ENCODE data around the gene FER. TPM values are rescaled to one million over a fixed set of nuclear protein-coding genes. Genes with fewer than 3 reads are reported as not detected.

Gene FER
- total and polyA plus RNA-seq, 2 of the 8 experiments (the other 6 are each of a cell fraction or from before 2014, with no cell fraction given) = 1.3 to 15.8 TPM

DNA sequence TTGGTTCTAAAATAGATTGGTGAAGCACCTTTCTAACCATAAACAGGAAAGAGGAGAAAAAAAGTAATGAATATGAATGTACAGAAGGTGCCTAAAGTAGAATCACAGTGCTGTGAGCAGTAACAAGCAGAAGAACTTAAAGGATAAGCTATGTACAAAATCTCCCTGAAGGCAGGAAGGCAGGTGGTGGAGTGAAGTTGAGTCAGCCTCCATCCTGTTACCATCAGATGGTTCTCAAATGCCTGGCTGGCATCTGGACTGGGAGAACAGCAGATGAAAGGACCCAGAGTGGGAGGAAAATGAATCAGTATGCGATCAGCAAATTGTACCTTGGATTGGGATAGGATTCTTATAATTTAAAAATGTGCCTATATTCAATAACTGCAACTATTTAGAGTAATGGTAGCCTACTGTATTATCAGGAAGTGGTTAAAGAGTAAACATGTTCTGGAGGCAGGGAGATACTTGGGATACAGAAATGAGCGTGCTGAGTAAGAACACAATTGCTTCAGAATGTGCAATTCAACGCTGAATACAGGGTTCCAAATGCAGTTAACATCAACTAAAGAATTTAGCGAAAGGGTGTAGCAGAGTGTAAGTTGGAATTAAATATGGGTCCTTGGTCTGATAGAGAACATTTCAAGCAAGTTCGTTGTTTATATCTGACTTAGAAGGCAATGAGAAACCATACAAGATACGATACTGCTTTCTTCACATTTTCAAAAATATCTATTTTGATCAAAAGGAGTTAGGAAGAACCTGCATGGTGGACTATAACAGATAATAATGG, 21.1 kb upstream of the FER start:
- H3K79me1 ChIP-seq (ENCODE audit: low read depth, low read length) = no peaks in the 10 kb centered on the region
- H4K91ac ChIP-seq (replicated peaks; ENCODE audit: insufficient read length, low read length) = no peak overlapping the region
- no peak overlapping the region for H2AFZ ChIP-seq (ENCODE audit: low read length)
- DNase-seq (ENCODE audit: low read depth in 1 of 2, low spot score in 2 of 2) (no peak), FAIRE-seq (no peak)
- H2BK20ac ChIP-seq (ENCODE audit: low read length) = no peak overlapping the region
- H2BK5ac ChIP-seq (ENCODE audit: low read depth, low read length) = no peak overlapping the region
- peak overlapping the region; percentile 69 to 89 for H3K4me2 ChIP-seq (ENCODE audit: insufficient read depth in 1 of 2, low read depth in 2 of 2, low read length in 2 of 2)
- CTCF ChIA-PET (ENCODE audit: partially characterized antibody) = interaction anchor here (0.6 to 2.0 kb wide), 6 partner anchors 22 to 401 kb away, joined by 3 to 11 read pairs (median 4); no protein-coding TSS in a partner anchor
- H3K23ac ChIP-seq (ENCODE audit: insufficient read length) = no peak overlapping the region
- no peaks in the 10 kb centered on the region for H3K79me2 ChIP-seq (ENCODE audit: control insufficient read depth in 1 of 2, insufficient read depth in 2 of 2, low read length in 2 of 2)
- no peak overlapping the region for H2BK15ac ChIP-seq (ENCODE audit: low read length)
- H3K4me1 ChIP-seq (replicated peaks in 1 of 4; ENCODE audit: control insufficient read depth in 3 of 4, insufficient read depth in 4 of 4, low read length in 3 of 4) = peaks cover 0 to 4% (median 3%) of the 10 kb centered on the region in 4 experiments; a peak in 3 of 7 replicates
- no peak overlapping the region for H3K27ac ChIP-seq (ENCODE audit: low read depth, low read length)
- 89% methylated on average over 6 of the region's 6 CpGs; no CpG with 5 or more reads in 1 of the 2 experiments for WGBS, 2 experiments (ENCODE audit: extremely low coverage in 1 of 2, insufficient coverage in 1 of 2, insufficient read length in 1 of 2, insufficient replicate concordance in 2 of 2, low coverage in 1 of 2, low lambda C conversion rate in 2 of 2, missing lambda C conversion rate in 1 of 2)
- H4K20me1 ChIP-seq (replicated peaks in 1 of 2; ENCODE audit: control insufficient read depth in 1 of 2, insufficient read depth in 2 of 2, low read length in 2 of 2) = no peaks in the 10 kb centered on the region
- no peaks in the 10 kb centered on the region for H3K27me3 ChIP-seq (replicated peaks in 1 of 4; ENCODE audit: control insufficient read depth in 3 of 4, extremely low read depth in 1 of 4, insufficient read depth in 3 of 4, low read length in 3 of 4)
- H3K9me3 ChIP-seq (ENCODE audit: insufficient read depth in 2 of 2, low read depth in 1 of 2, low read length in 1 of 2) = no peaks in the 10 kb centered on the region
- POLR2A ChIA-PET (ENCODE audit: partially characterized antibody) = interaction anchor here (0.6 to 3.7 kb wide), 14 partner anchors 8 to 963 kb away, joined by 3 to 62 read pairs (median 8); partner anchors contain the start of genes FER, MAN2A1 and PJA2
- no peak overlapping the region for H3K4ac ChIP-seq (replicated peaks; ENCODE audit: insufficient read length, low read depth, low read length)
- H3K56ac ChIP-seq (replicated peaks; ENCODE audit: insufficient read length, low read depth, low read length) = no peak overlapping the region
- H2BK12ac ChIP-seq (ENCODE audit: low read depth, low read length) = no peak overlapping the region
- peak overlapping the region in 2 of 4 experiments; percentile 76 to 85; a peak in 4 of 8 replicates for H3K4me3 ChIP-seq (ENCODE audit: extremely low read depth in 1 of 4, insufficient read depth in 2 of 4, low read depth in 3 of 4, low read length in 4 of 4)
- no peak overlapping the region; the same call in 1 of the 2 replicates for H4K8ac ChIP-seq (ENCODE audit: extremely low read depth, insufficient read depth, low read length)
- no peak overlapping the region for H4K5ac ChIP-seq (ENCODE audit: insufficient read length, low read depth, low read length)
- H3K14ac ChIP-seq (ENCODE audit: insufficient read length) = no peak overlapping the region
- no peak overlapping the region for H3K18ac ChIP-seq (ENCODE audit: extremely low read depth, low read length)
- H2AK5ac ChIP-seq (ENCODE audit: low read depth, low read length) = no peak overlapping the region
- no peak overlapping the region for H3K9ac ChIP-seq (replicated peaks in 1 of 4; ENCODE audit: extremely low read depth in 1 of 4, low read depth in 3 of 4, low read length in 3 of 4)
- no peak overlapping the region for H2BK120ac ChIP-seq (replicated peaks; ENCODE audit: low read depth, low read length)
- no peak for TF ChIP-seq EGR1 (IDR thresholded peaks at IDR 0.05; ENCODE audit: borderline replicate concordance, low read depth, low read length)
- no peak for TF ChIP-seq HDAC2 (IDR thresholded peaks at IDR 0.05; ENCODE audit: borderline replicate concordance in 1 of 2, low read depth in 2 of 2, low read length in 2 of 2)
- TF ChIP-seq, protein P1, sequence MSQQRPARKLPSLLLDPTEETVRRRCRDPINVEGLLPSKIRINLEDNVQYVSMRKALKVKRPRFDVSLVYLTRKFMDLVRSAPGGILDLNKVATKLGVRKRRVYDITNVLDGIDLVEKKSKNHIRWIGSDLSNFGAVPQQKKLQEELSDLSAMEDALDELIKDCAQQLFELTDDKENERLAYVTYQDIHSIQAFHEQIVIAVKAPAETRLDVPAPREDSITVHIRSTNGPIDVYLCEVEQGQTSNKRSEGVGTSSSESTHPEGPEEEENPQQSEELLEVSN (IDR thresholded peaks at IDR 0.05) = no peak
- no peak for TF ChIP-seq GTF2F1 (IDR thresholded peaks at IDR 0.05; ENCODE audit: borderline replicate concordance, low read depth, low read length)
- TF ChIP-seq EP300 (IDR thresholded peaks at IDR 0.05; ENCODE audit: borderline replicate concordance in 1 of 2, low read depth in 2 of 2, low read length in 2 of 2) = no peak
- TF ChIP-seq NRF1 (IDR thresholded peaks at IDR 0.05; ENCODE audit: low read depth, low read length) = no peak
- H3K23me2 ChIP-seq (ENCODE audit: low read depth, low read length) = no peaks in the 10 kb centered on the region; the same call in 1 of the 2 replicates
- H3K36me3 ChIP-seq (ENCODE audit: control insufficient read depth in 2 of 4, insufficient read depth in 4 of 4, low read length in 3 of 4) = no peaks in the 10 kb centered on the region
